Endodermal cell (in vitro differentiated cells): ENCODE results near the gene TRMT2A. TPM values are rescaled to one million over a fixed set of nuclear protein-coding genes. Genes with fewer than 3 reads are reported as not detected.

Source experiments
- DNase-seq: peaks from one replicate; pipeline ENCODE4 v3.0.0-alpha.2; 2017
- H3K27ac ChIP-seq: 2 replicates; pipeline ENCODE4 v1.5.1; 2013; ENCODE audit warnings: mild to moderate bottlenecking, low read depth, low read length, moderate library complexity
- H3K27me3 ChIP-seq: 2 replicates; pipeline ENCODE4 v1.6.1; 2013; ENCODE audit warnings: mild to moderate bottlenecking, low read length, moderate library complexity; ENCODE audit not compliant: insufficient read depth, control insufficient read depth, poor library complexity, severe bottlenecking
- H3K36me3 ChIP-seq: 2 replicates; pipeline ENCODE4 v1.7.0; 2013; ENCODE audit warnings: mild to moderate bottlenecking, low read length, moderate library complexity; ENCODE audit not compliant: control insufficient read depth, insufficient read depth
- H3K4me1 ChIP-seq: one replicate; pipeline ENCODE4 v1.7.0; 2013; ENCODE audit warnings: low read length; ENCODE audit not compliant: control insufficient read depth, insufficient read depth
- H3K4me3 ChIP-seq: 2 replicates; pipeline ENCODE4 v1.5.1; 2013; ENCODE audit warnings: mild to moderate bottlenecking, low read length, moderate library complexity
- H3K9ac ChIP-seq: 2 replicates; pipeline ENCODE4 v1.6.1; 2013; ENCODE audit warnings: mild to moderate bottlenecking, low read length, moderate library complexity; ENCODE audit not compliant: poor library complexity, severe bottlenecking; ENCODE audit errors: extremely low read depth
- H3K9me3 ChIP-seq: 2 replicates; pipeline ENCODE4 v1.6.1; 2013; ENCODE audit warnings: mild to moderate bottlenecking, low read length, moderate library complexity; ENCODE audit not compliant: control insufficient read depth
- H3K27ac Mint-ChIP-seq: 2 replicates; pipeline ENCODE4 v1.8.0; 2020; ENCODE audit warnings: mixed read lengths
- H3K27me3 Mint-ChIP-seq: 2 replicates; pipeline ENCODE4 v1.8.0; 2021; ENCODE audit warnings: mild to moderate bottlenecking, mixed read lengths; ENCODE audit not compliant: insufficient read depth
- H3K36me3 Mint-ChIP-seq: 2 replicates; pipeline ENCODE4 v1.8.0; 2020; ENCODE audit warnings: low read depth, mixed read lengths
- H3K4me1 Mint-ChIP-seq: 2 replicates; pipeline ENCODE4 v1.8.0; 2020; ENCODE audit warnings: mixed read lengths
- H3K4me3 Mint-ChIP-seq: 2 replicates; pipeline ENCODE4 v1.8.0; 2020; ENCODE audit warnings: mild to moderate bottlenecking, moderate library complexity, mixed read lengths
- H3K9me3 Mint-ChIP-seq: 2 replicates; pipeline ENCODE4 v1.8.0; 2020; ENCODE audit warnings: mild to moderate bottlenecking, mixed read lengths
- WGBS, 2 experiments: methylation state at CpG; one replicate each; pipeline versions ENCODE4 v1.1.5 to v1.1.7; 2013; ENCODE audit warnings: missing lambda C conversion rate in 2 of 2, mixed read lengths in 1 of 2; ENCODE audit not compliant: insufficient coverage in 1 of 2, insufficient read length in 1 of 2; 5-methylcytosine and 5-hydroxymethylcytosine counted together
- total RNA-seq, 2 donors: library from RNA; stranded (reverse); fragmentation: NEBNext Ultra II Directional in 1 of 2; extraction: Animal tissue kit (Norgen Biotek cat#: 25700) in 1 of 2; gene quantifications; 2 replicates in 1 of 2; 3 replicates in 1 of 2; pipeline ENCODE4 v1.2.1, GENCODE V29; 2021
- TF ChIP-seq, protein P1 (sequence below): fragments of 200-600 bp; sonication (generic); conservative IDR thresholded peaks from 2 replicates; pipeline ENCODE4 v1.5.0; 2021; ENCODE audit warnings: antibody characterized with exemption, mild to moderate bottlenecking

The TRMT2A gene
- total RNA-seq, 2 donors from 2014 or later = 45.6 to 55.2 TPM

- no peak overlapping the region for H3K4me3 Mint-ChIP-seq
- no peak overlapping the region for H3K27ac Mint-ChIP-seq
- H3K27ac ChIP-seq = peak overlapping the region; percentile 47
- no peaks in the 10 kb centered on the region for H3K27me3 ChIP-seq
- no peak overlapping the region for H3K9ac ChIP-seq
- WGBS, 2 experiments = 85 to 87% methylated on average over 4 of the region's 4 CpGs
- no peaks in the 10 kb centered on the region for H3K9me3 Mint-ChIP-seq
- H3K36me3 Mint-ChIP-seq = peaks cover 7% of the 10 kb centered on the region
- no peaks in the 10 kb centered on the region for H3K27me3 Mint-ChIP-seq
- DNase-seq = no peak
- no peaks in the 10 kb centered on the region for H3K9me3 ChIP-seq
- H3K4me3 ChIP-seq = no peak overlapping the region
- no peaks in the 10 kb centered on the region for H3K4me1 Mint-ChIP-seq
- peaks cover 7% of the 10 kb centered on the region for H3K36me3 ChIP-seq
- TF ChIP-seq, protein P1, sequence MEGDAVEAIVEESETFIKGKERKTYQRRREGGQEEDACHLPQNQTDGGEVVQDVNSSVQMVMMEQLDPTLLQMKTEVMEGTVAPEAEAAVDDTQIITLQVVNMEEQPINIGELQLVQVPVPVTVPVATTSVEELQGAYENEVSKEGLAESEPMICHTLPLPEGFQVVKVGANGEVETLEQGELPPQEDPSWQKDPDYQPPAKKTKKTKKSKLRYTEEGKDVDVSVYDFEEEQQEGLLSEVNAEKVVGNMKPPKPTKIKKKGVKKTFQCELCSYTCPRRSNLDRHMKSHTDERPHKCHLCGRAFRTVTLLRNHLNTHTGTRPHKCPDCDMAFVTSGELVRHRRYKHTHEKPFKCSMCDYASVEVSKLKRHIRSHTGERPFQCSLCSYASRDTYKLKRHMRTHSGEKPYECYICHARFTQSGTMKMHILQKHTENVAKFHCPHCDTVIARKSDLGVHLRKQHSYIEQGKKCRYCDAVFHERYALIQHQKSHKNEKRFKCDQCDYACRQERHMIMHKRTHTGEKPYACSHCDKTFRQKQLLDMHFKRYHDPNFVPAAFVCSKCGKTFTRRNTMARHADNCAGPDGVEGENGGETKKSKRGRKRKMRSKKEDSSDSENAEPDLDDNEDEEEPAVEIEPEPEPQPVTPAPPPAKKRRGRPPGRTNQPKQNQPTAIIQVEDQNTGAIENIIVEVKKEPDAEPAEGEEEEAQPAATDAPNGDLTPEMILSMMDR = no peak
- H3K4me1 ChIP-seq = no peaks in the 10 kb centered on the region
Observed at GRCh38 chr22:20138417-20138738, 21.4 kb upstream of the TRMT2A start.

DNA sequence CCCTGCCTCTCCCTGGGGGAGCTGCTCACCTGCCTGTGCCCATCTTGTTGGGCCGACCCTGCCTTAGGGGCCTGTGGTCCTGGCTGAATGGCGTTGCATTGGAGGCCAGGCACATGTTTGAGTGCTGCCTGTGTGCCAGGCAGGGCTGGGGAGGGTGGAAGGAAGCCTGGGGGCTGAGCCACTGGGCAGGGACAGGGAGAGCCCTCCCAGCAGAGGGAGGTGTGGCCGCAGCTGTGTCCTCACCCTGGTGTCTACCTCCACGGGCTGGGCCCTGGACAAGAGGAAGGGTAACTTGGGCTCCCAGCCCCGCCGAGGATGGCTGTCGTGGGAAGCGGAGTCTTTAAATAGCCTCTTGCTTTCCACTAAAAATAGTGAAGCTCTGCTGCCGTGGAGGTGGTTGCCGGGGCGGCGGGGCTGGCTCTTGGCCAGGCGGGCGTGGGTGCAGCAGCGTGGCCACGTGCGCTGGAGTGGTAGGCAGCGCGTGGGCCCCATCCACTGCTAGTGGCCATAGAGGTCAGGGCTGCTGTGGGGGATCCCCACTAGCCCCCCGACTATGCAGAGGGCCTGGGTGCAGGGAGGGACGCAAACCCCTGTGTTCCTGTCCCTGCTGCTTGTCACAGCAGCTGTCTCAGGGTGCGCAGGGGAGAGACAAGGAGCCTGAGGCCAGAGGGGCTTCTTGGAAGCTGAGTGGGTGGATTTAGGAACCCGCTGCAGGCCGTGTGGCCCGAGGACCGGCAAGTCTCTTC lies 20.8 kb upstream of the TRMT2A start:
- Mint-ChIP-seq H3K36me3 (peaks cover 7% of the 10 kb centered on the region), H3K4me1 (no peaks in the 10 kb centered on the region), H3K4me3 (no peak overlapping the region), H3K27me3 (no peaks in the 10 kb centered on the region), H3K9me3 (no peaks in the 10 kb centered on the region), H3K27ac (peak overlapping the region; percentile 55)
- Histone ChIP-seq H3K27ac (peak overlapping the region; percentile 47), H3K27me3 (no peaks in the 10 kb centered on the region), H3K9me3 (no peaks in the 10 kb centered on the region), H3K36me3 (peaks cover 7% of the 10 kb centered on the region), H3K9ac (no peak overlapping the region), H3K4me3 (no peak overlapping the region), H3K4me1 (no peaks in the 10 kb centered on the region)
- no peak for DNase-seq
- TF ChIP-seq, protein P1 = no peak
- 90 to 91% methylated on average over 22 to 26 of the region's 26 CpGs for WGBS, 2 experiments

GRCh38 chr22:20137113-20137512 lies 20.1 kb upstream of the TRMT2A start:
- H3K4me3 Mint-ChIP-seq = no peak overlapping the region
- peaks cover 7% of the 10 kb centered on the region for H3K36me3 ChIP-seq
- no peaks in the 10 kb centered on the region for H3K4me1 Mint-ChIP-seq
- peaks cover 7% of the 10 kb centered on the region for H3K36me3 Mint-ChIP-seq
- H3K9ac ChIP-seq = no peak overlapping the region
- no peaks in the 10 kb centered on the region for H3K9me3 Mint-ChIP-seq
- H3K27me3 ChIP-seq = no peaks in the 10 kb centered on the region
- WGBS, 2 experiments = 94% methylated on average over 3 to 13 of the region's 13 CpGs
- H3K27ac ChIP-seq = peak overlapping the region; percentile 17
- H3K4me3 ChIP-seq = no peak overlapping the region
- TF ChIP-seq, protein P1 = no peak
- no peak for DNase-seq
- H3K4me1 ChIP-seq = no peaks in the 10 kb centered on the region
- no peaks in the 10 kb centered on the region for H3K27me3 Mint-ChIP-seq
- H3K9me3 ChIP-seq = no peaks in the 10 kb centered on the region
- H3K27ac Mint-ChIP-seq = no peak overlapping the region
